RWPE2 (cell line): ENCODE results near the gene PRSS22.
A peak's percentile ranks its signal among the peaks of the same experiment; 100 is the strongest.

ENCODE experiments used
- ATAC-seq: fragments of 200-7000 bp; cut with Tn5 transposase; 3 replicates; pipeline ENCODE4 v1.9.1; 2021; ENCODE audit warnings: low read depth
- DNase-seq: peaks from one replicate; pipeline ENCODE4 v3.0.0-alpha.2; 2020; ENCODE audit warnings: low spot score
- H3K27ac ChIP-seq: fragments of 450-650 bp; 2 replicates; pipeline ENCODE4 v1.5.1; 2017; ENCODE audit warnings: mild to moderate bottlenecking; ENCODE audit not compliant: poor library complexity, severe bottlenecking
- H3K27me3 ChIP-seq: fragments of 250-450 bp; sonication (Bioruptor Pico); 2 replicates; pipeline ENCODE4 v1.5.1; 2021; ENCODE audit warnings: mild to moderate bottlenecking, moderate library complexity; ENCODE audit not compliant: insufficient read depth, poor library complexity, severe bottlenecking
- H3K36me3 ChIP-seq: fragments of 250-450 bp; sonication (Bioruptor Pico); 2 replicates; pipeline ENCODE4 v1.5.1; 2020; ENCODE audit warnings: low read depth, mild to moderate bottlenecking, moderate library complexity
- H3K4me1 ChIP-seq: fragments of 250-450 bp; sonication (Bioruptor Pico); 2 replicates; pipeline ENCODE4 v1.5.1; 2021; ENCODE audit warnings: mild to moderate bottlenecking, moderate library complexity; ENCODE audit not compliant: insufficient read depth, poor library complexity, severe bottlenecking
- H3K4me3 ChIP-seq: fragments of 250-450 bp; sonication (Bioruptor Pico); 2 replicates; pipeline ENCODE4 v1.5.1; 2021; ENCODE audit warnings: mild to moderate bottlenecking, moderate library complexity; ENCODE audit not compliant: severe bottlenecking
- H3K9me3 ChIP-seq: fragments of 250-450 bp; sonication (Bioruptor Pico); 2 replicates; pipeline ENCODE4 v1.5.1; 2021; ENCODE audit warnings: mild to moderate bottlenecking, moderate library complexity; ENCODE audit not compliant: severe bottlenecking
- CTCF ChIP-seq: fragments of 450-650 bp; IDR thresholded peaks from one replicate; pipeline ENCODE4 v1.5.1; 2017; ENCODE audit warnings: mild to moderate bottlenecking, moderate library complexity; ENCODE audit not compliant: poor library complexity, severe bottlenecking

PRSS22 gene

DNA sequence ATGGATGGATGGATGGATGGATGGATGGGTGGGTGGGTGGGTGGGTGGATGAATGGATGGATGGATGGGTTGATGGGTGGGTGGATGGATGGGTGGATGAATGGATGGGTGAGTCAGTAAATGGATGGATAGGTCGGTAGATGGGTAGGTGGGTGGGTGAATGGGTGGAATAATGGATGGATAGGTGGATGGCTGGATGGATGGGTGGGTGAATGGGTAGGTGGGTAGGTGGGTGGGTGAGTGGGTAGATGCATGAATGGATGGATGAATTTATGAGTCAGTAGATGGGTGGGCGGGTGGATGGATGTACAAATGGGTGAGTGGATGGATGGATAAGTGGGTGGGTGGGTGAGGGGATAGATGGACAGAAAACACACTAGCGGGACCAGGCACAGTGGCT lies 23.0 kb downstream of the PRSS22 start:
- Histone ChIP-seq H3K36me3 (no peaks in the 10 kb centered on the region), H3K9me3 (no peaks in the 10 kb centered on the region), H3K27ac (peak overlapping the region; percentile 95), H3K4me1 (peaks cover 23% of the 10 kb centered on the region), H3K27me3 (no peaks in the 10 kb centered on the region), H3K4me3 (no peak overlapping the region)
- ATAC-seq (no peak), DNase-seq (no peak)
- TF ChIP-seq CTCF, result no peak

DNA sequence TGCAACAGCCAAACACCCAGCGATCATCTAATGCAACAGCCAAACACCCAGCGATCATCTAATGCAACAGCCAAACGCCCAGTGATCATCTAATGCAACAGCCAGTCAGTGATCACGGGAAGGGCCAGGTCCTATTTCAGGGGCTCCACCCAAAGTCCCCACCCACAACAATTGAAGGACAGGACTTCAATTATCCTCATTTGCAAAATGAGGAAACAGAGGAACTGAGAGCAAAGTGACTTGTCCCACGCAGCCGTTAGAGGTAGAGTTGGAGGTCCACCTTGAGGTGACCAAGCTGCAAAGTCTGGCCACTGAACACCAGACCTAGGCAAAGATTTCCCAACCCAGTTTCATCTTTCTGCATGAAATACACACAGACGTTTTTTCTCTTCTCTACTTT lies 24.2 kb downstream of the PRSS22 start:
- Histone ChIP-seq H3K27me3 (no peaks in the 10 kb centered on the region), H3K27ac (no peak overlapping the region), H3K4me1 (peaks cover 26% of the 10 kb centered on the region), H3K9me3 (no peaks in the 10 kb centered on the region), H3K36me3 (no peaks in the 10 kb centered on the region), H3K4me3 (no peak overlapping the region)
- DNase-seq, result no peak
- no peak for ATAC-seq
- TF ChIP-seq CTCF, result no peak

DNA sequence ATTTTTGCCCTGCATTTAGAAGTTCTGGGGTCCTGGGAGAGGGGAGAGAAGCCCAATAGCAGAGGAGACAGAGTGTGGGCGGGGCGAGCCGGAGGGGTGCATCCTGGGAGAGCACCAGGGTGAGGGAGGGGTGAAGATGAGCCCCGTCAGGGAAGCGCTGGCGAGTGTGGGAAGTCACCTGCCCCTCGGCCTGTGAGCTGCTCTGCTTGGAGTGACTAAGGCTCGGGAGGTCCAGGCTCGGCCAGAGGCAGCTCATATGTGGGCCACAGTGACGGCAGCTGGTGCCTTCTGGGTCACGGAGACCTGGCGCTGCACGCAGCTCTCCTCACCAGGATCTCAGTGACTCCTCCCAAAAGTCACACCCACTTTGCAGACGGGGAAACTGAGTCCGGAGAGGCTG lies 26.8 kb downstream of the PRSS22 start:
- H3K4me1 ChIP-seq, result peaks cover 17% of the 10 kb centered on the region
- no peaks in the 10 kb centered on the region for H3K36me3 ChIP-seq
- no peaks in the 10 kb centered on the region for H3K27me3 ChIP-seq
- no peaks in the 10 kb centered on the region for H3K9me3 ChIP-seq
- H3K4me3 ChIP-seq, result no peak overlapping the region
- no peak for ATAC-seq
- no peak for TF ChIP-seq CTCF
- DNase-seq, result peak; percentile 62
- H3K27ac ChIP-seq, result no peak overlapping the region

DNA sequence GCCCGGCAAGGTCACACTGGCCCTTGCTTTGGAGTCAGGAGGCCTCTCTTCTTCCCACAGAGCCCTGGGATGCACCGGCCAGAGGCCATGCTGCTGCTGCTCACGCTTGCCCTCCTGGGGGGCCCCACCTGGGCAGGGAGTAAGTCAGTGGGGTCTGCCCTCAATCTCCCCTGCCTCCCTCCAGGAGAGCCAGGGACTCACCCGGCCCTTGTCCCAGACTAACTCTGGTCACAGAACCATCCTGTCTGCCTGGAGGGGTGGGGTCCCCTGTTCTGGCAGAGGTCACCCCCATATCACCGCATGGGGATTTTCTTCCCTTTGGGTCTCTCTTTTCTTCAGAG lies 27.6 kb downstream of the PRSS22 start:
- peak overlapping the region; percentile 39 for H3K27ac ChIP-seq
- no peak for TF ChIP-seq CTCF
- H3K4me3 ChIP-seq, result no peak overlapping the region
- DNase-seq (no peak), ATAC-seq (peak; percentile 20; the same call in 2 of the 3 replicates)
- no peaks in the 10 kb centered on the region for H3K36me3 ChIP-seq
- H3K4me1 ChIP-seq, result peaks cover 11% of the 10 kb centered on the region
- H3K27me3 ChIP-seq, result no peaks in the 10 kb centered on the region
- no peaks in the 10 kb centered on the region for H3K9me3 ChIP-seq

DNA sequence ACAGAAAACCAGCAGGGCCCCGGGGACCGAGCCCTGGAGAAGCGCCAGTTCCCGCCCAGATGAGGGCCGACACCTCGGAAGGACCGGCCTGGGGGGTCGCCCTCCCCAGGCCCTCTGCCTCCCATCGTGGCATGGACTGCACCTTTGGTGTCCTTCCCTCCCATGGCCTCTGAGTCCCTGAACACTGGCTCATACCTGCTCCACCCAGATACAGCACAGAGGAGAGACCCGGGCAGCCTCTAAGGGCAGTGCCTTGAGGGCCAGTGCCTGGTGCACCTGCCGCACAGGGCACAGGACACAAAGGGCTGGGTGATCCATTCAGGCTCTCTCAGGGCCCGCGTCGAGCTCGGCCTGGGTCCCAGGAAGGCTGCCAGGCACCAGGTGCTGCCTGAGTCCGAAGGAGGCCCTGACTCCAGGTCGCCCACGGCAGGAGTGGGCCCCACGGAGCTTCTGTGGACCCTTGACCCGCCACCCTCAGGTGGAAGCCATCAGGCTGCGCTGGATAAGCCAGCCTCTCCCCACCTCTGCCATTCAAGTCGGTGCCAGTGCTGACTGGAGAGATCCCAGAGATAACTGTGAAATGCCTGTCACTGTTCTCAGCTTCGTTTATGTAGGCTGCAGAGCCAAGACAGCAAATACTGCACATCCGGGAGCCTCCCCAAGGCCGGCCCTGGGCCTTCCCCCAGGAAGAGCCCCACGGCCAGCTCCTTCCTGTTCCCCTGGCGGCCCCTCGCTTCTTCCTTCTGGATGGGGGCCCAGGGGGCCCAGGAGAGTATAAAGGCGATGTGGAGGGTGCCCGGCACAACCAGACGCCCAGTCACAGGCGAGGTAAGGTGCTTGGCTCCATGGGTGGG lies 28.2 kb downstream of the PRSS22 start, which contains the start of gene ZG16B:
TSS of gene ZG16B (plus strand) at position 803 of the 854 bp plus-strand sequence. CDS start 139 bp downstream, outside the sequence.
- Histone ChIP-seq H3K4me3 (no peak within 1 kb of the TSS), H3K9me3 (no peaks in the 10 kb centered on the region), H3K4me1 (peaks cover 8% of the 10 kb centered on the region), H3K36me3 (no peaks in the 10 kb centered on the region), H3K27ac (peak within 1 kb of the TSS; percentile 39), H3K27me3 (no peaks in the 10 kb centered on the region)
- ATAC-seq, result peak; percentile 78
- DNase-seq, result no peak
- TF ChIP-seq CTCF, result no peak
